H1 (cell line): ENCODE measurements around the gene SAAL1. TPM values are rescaled to one million over a fixed set of nuclear protein-coding genes. Genes with fewer than 3 reads are reported as not detected.

Source experiments
- BACH1 ChIP-seq: IDR thresholded peaks from 2 replicates; pipeline ENCODE4 v1.6.1; 2012; ENCODE audit warnings: low read length, improper control_type of control experiment
- BRCA1 ChIP-seq: IDR thresholded peaks from 2 replicates; pipeline ENCODE4 v1.6.1; 2012; ENCODE audit warnings: low read depth, low read length, improper control_type of control experiment
- EZH2 ChIP-seq: fragments of 200-600 bp; sonication (generic); IDR thresholded peaks from 2 replicates; pipeline ENCODE4 v1.7.1; 2012; ENCODE audit warnings: low read depth, mild to moderate bottlenecking, moderate library complexity, low read length, inconsistent platforms; ENCODE audit not compliant: severe bottlenecking
- RAD21 ChIP-seq, 2 experiments: IDR thresholded peaks in 1 of 2; conservative IDR thresholded peaks in 1 of 2; 2 replicates each; pipeline ENCODE4 v1.6.1; 2011; ENCODE audit warnings: low read depth in 2 of 2, low read length in 2 of 2, improper control_type of control experiment in 1 of 2, inconsistent platforms in 1 of 2, mild to moderate bottlenecking in 1 of 2, moderate library complexity in 1 of 2
- SUZ12 ChIP-seq: fragments of 200-600 bp; sonication (generic); IDR thresholded peaks from 2 replicates; pipeline ENCODE4 v1.6.1; 2012; ENCODE audit warnings: mild to moderate bottlenecking, inconsistent platforms, low read length, moderate library complexity, mixed read lengths
- polyA plus RNA-seq, 7 experiments: library from polyadenylated mRNA; depleted of rRNA in 3 of 7; stranded (reverse) in 5 of 7; unstranded in 2 of 7; fragments of >200 nt in 5 of 7; fragments of 200-250 nt in 2 of 7; gene quantifications; 1 replicate in 5 of 7; 2 replicates in 1 of 7; 4 replicates in 1 of 7; pipeline versions ENCODE4 v1.2.1 to v1.2.3, GENCODE V29; 2011 to 2013; ENCODE audit warnings: missing spikeins in 2 of 7, mixed read lengths in 2 of 7
- total RNA-seq: library from RNA; stranded (reverse); fragmentation: NEBNext Ultra II Directional; extraction: Animal tissue kit (Norgen Biotek cat#: 25700); gene quantifications from 2 replicates; pipeline ENCODE4 v1.2.1, GENCODE V29; 2021
- TF ChIP-seq, protein P1 (sequence below): IDR thresholded peaks from 2 replicates; pipeline ENCODE4 v1.6.1; 2011; ENCODE audit warnings: low read length, improper control_type of control experiment

The SAAL1 gene
- total and polyA plus RNA-seq, 2 of the 8 experiments (the other 6 are each of a cell fraction or from before 2014, with no cell fraction given) = 26.4 to 46.6 TPM

DNA sequence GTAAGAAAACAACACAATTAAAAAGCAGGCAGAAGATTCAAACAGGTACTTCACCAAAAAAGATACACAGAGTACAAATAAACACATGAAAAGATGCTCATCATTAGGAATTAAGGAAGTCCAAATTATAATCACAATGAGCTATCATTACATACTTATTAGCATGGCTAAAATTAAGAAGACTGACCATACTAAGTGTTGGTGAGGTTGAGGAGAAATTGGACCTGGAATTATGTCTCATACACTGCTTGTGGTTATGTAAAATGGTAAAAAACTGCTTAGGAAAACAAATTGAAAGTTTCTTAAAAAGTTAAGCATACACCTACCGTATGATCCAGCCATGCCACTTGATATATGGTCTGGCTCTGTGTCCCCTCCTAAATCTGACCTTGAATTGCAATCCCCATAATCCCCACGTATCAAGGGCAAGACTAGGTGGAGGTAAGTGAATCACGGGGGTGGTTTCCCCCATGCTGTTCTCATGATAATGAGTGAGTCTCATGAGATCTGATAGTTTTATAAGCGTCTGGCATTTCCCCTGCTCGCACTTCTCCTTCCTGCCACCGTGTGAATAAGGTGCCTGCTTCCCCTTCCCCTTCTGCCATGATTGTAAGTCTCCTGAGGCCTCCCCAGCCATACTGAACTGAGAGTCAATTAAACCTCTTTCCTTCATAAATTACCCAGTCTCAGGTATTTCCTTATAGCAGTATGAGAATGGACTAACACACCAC, 4.8 kb downstream of the SAAL1 start (continued):
- TF ChIP-seq EZH2 = no peak
- no peak for TF ChIP-seq SUZ12
- no peak for TF ChIP-seq RAD21 (IDR thresholded peaks at IDR 0.05 in 1 of 2, conservative IDR thresholded peaks at IDR 0.05 in 1 of 2; ENCODE audit: low read depth in 2 of 2, low read length in 2 of 2)
- TF ChIP-seq, protein P1, sequence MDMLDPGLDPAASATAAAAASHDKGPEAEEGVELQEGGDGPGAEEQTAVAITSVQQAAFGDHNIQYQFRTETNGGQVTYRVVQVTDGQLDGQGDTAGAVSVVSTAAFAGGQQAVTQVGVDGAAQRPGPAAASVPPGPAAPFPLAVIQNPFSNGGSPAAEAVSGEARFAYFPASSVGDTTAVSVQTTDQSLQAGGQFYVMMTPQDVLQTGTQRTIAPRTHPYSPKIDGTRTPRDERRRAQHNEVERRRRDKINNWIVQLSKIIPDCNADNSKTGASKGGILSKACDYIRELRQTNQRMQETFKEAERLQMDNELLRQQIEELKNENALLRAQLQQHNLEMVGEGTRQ = no peak
- TF ChIP-seq BACH1 = no peak
- TF ChIP-seq BRCA1 = no peak
